ENCODE results near the gene GRIA2.

Gene GRIA2

GRCh38 chr4:157185363-157185762, 35.2 kb upstream of the GRIA2 start:
- Histone ChIP-seq H4K20me1 (ENCODE audit: insufficient read depth, low read length) (no peaks in the 10 kb centered on the region), H3K27me3 (ENCODE audit: insufficient read depth, low read length, poor library complexity) (no peaks in the 10 kb centered on the region), H2AFZ (ENCODE audit: low read depth, low read length) (no peak overlapping the region), H3K27ac (ENCODE audit: low read length) (no peak overlapping the region), H3K4me3 (ENCODE audit: low read depth in 1 of 2, low read length in 2 of 2) (no peak overlapping the region), H3K36me3 (ENCODE audit: insufficient read depth, low read length) (no peaks in the 10 kb centered on the region), H3K9me3 (ENCODE audit: insufficient read depth, low read length, severe bottlenecking) (no peaks in the 10 kb centered on the region), H3K9ac (ENCODE audit: low read depth, low read length) (no peak overlapping the region), H3K79me2 (ENCODE audit: insufficient read depth, low read length) (no peaks in the 10 kb centered on the region), H3K4me2 (ENCODE audit: insufficient read depth, low read length) (no peak overlapping the region), H3K4me1 (ENCODE audit: insufficient read depth, low read length) (no peaks in the 10 kb centered on the region)
- DNase-seq = no peak
- TF ChIP-seq CTCF (IDR thresholded peaks at IDR 0.05; ENCODE audit: borderline replicate concordance, extremely low read depth, low read length, poor library complexity, severe bottlenecking) (no peak), EZH2 (IDR thresholded peaks at IDR 0.05; ENCODE audit: borderline replicate concordance, low read depth, low read length, severe bottlenecking) (no peak)
- ATAC-seq (ENCODE audit: insufficient read depth, low read depth) = no peak

- H3K27ac ChIP-seq (ENCODE audit: low read length) = no peak overlapping the region
- H3K4me3 ChIP-seq (ENCODE audit: low read depth in 1 of 2, low read length in 2 of 2) = no peak overlapping the region
- no peaks in the 10 kb centered on the region for H3K36me3 ChIP-seq (ENCODE audit: insufficient read depth, low read length)
- no peak overlapping the region for H2AFZ ChIP-seq (ENCODE audit: low read depth, low read length)
- no peaks in the 10 kb centered on the region for H4K20me1 ChIP-seq (ENCODE audit: insufficient read depth, low read length)
- DNase-seq (no peak), ATAC-seq (ENCODE audit: insufficient read depth, low read depth) (no peak)
- H3K27me3 ChIP-seq (ENCODE audit: insufficient read depth, low read length, poor library complexity) = no peaks in the 10 kb centered on the region
- no peaks in the 10 kb centered on the region for H3K9me3 ChIP-seq (ENCODE audit: insufficient read depth, low read length, severe bottlenecking)
- H3K4me2 ChIP-seq (ENCODE audit: insufficient read depth, low read length) = no peak overlapping the region
- no peak overlapping the region for H3K9ac ChIP-seq (ENCODE audit: low read depth, low read length)
- H3K79me2 ChIP-seq (ENCODE audit: insufficient read depth, low read length) = no peaks in the 10 kb centered on the region
- no peak for TF ChIP-seq CTCF (IDR thresholded peaks at IDR 0.05; ENCODE audit: borderline replicate concordance, extremely low read depth, low read length, poor library complexity, severe bottlenecking)
- no peak for TF ChIP-seq EZH2 (IDR thresholded peaks at IDR 0.05; ENCODE audit: borderline replicate concordance, low read depth, low read length, severe bottlenecking)
- no peaks in the 10 kb centered on the region for H3K4me1 ChIP-seq (ENCODE audit: insufficient read depth, low read length)
Observed at GRCh38 chr4:157195374-157195773, 25.2 kb upstream of the GRIA2 start.

GRCh38 chr4:157196046-157196445, 24.5 kb upstream of the GRIA2 start:
- Histone ChIP-seq H2AFZ (ENCODE audit: low read depth, low read length) (no peak overlapping the region), H3K9ac (ENCODE audit: low read depth, low read length) (no peak overlapping the region), H3K79me2 (ENCODE audit: insufficient read depth, low read length) (no peaks in the 10 kb centered on the region), H3K27me3 (ENCODE audit: insufficient read depth, low read length, poor library complexity) (no peaks in the 10 kb centered on the region), H3K4me2 (ENCODE audit: insufficient read depth, low read length) (no peak overlapping the region), H3K4me1 (ENCODE audit: insufficient read depth, low read length) (no peaks in the 10 kb centered on the region), H4K20me1 (ENCODE audit: insufficient read depth, low read length) (no peaks in the 10 kb centered on the region), H3K27ac (ENCODE audit: low read length) (no peak overlapping the region), H3K4me3 (ENCODE audit: low read depth in 1 of 2, low read length in 2 of 2) (no peak overlapping the region), H3K36me3 (ENCODE audit: insufficient read depth, low read length) (no peaks in the 10 kb centered on the region), H3K9me3 (ENCODE audit: insufficient read depth, low read length, severe bottlenecking) (no peaks in the 10 kb centered on the region)
- ATAC-seq (ENCODE audit: insufficient read depth, low read depth) (no peak), DNase-seq (no peak)
- no peak for TF ChIP-seq CTCF (IDR thresholded peaks at IDR 0.05; ENCODE audit: borderline replicate concordance, extremely low read depth, low read length, poor library complexity, severe bottlenecking)
- TF ChIP-seq EZH2 (IDR thresholded peaks at IDR 0.05; ENCODE audit: borderline replicate concordance, low read depth, low read length, severe bottlenecking) = no peak

Measured in DND-41 (cell line).